Activated naive CD8-positive, alpha-beta T cell (primary cell): ENCODE results near the gene TLK1.
A peak's percentile ranks its signal among the peaks of the same experiment; 100 is the strongest.

Experiments
- H3K27ac Mint-ChIP-seq: one replicate; pipeline ENCODE4 v1.8.0; 2021; ENCODE audit warnings: mixed read lengths
- H3K27me3 Mint-ChIP-seq: one replicate; pipeline ENCODE4 v1.8.0; 2021; ENCODE audit warnings: mixed read lengths
- H3K36me3 Mint-ChIP-seq: one replicate; pipeline ENCODE4 v1.8.0; 2021; ENCODE audit warnings: mixed read lengths
- H3K4me1 Mint-ChIP-seq: one replicate; pipeline ENCODE4 v1.8.0; 2021; ENCODE audit warnings: low read depth, mixed read lengths
- H3K4me3 Mint-ChIP-seq: one replicate; pipeline ENCODE4 v1.8.0; 2021; ENCODE audit warnings: mild to moderate bottlenecking, mixed read lengths
- H3K9me3 Mint-ChIP-seq: one replicate; pipeline ENCODE4 v1.8.0; 2021; ENCODE audit warnings: low read depth, mixed read lengths

TLK1 gene

GRCh38 chr2:170996316-170996715, 164.4 kb downstream of the TLK1 start:
- Mint-ChIP-seq H3K27me3 (no peaks in the 10 kb centered on the region), H3K4me3 (no peak overlapping the region), H3K9me3 (no peaks in the 10 kb centered on the region), H3K36me3 (peaks cover 15% of the 10 kb centered on the region), H3K4me1 (no peaks in the 10 kb centered on the region), H3K27ac (no peak overlapping the region)

- H3K27ac Mint-ChIP-seq = peak overlapping the region; percentile 58
- peaks cover 3% of the 10 kb centered on the region for H3K4me1 Mint-ChIP-seq
- H3K4me3 Mint-ChIP-seq = no peak overlapping the region
- H3K27me3 Mint-ChIP-seq = no peaks in the 10 kb centered on the region
- H3K36me3 Mint-ChIP-seq = peaks cover 14% of the 10 kb centered on the region
- no peaks in the 10 kb centered on the region for H3K9me3 Mint-ChIP-seq
Observed at GRCh38 chr2:170991398-170992182, 169.1 kb downstream of the TLK1 start.

GRCh38 chr2:170986566-170987258, 174.0 kb downstream of the TLK1 start:
- no peaks in the 10 kb centered on the region for H3K27me3 Mint-ChIP-seq
- H3K4me1 Mint-ChIP-seq = peaks cover 3% of the 10 kb centered on the region
- peaks cover 9% of the 10 kb centered on the region for H3K36me3 Mint-ChIP-seq
- H3K4me3 Mint-ChIP-seq = no peak overlapping the region
- no peak overlapping the region for H3K27ac Mint-ChIP-seq
- no peaks in the 10 kb centered on the region for H3K9me3 Mint-ChIP-seq

- Mint-ChIP-seq H3K36me3 (peaks cover 2% of the 10 kb centered on the region), H3K9me3 (no peaks in the 10 kb centered on the region), H3K4me3 (no peak overlapping the region), H3K27me3 (no peaks in the 10 kb centered on the region), H3K27ac (no peak overlapping the region), H3K4me1 (no peaks in the 10 kb centered on the region)
Observed at GRCh38 chr2:170985407-170985806, 175.3 kb downstream of the TLK1 start.

GRCh38 chr2:170984079-170984478, 176.6 kb downstream of the TLK1 start:
- Mint-ChIP-seq H3K9me3 (no peaks in the 10 kb centered on the region), H3K36me3 (peaks cover 2% of the 10 kb centered on the region), H3K4me3 (no peak overlapping the region), H3K27ac (no peak overlapping the region), H3K4me1 (no peaks in the 10 kb centered on the region), H3K27me3 (no peaks in the 10 kb centered on the region)

GRCh38 chr2:170975943-170976270, 184.8 kb downstream of the TLK1 start:
- Mint-ChIP-seq H3K9me3 (no peaks in the 10 kb centered on the region), H3K36me3 (no peaks in the 10 kb centered on the region), H3K4me1 (peaks cover 9% of the 10 kb centered on the region), H3K27me3 (no peaks in the 10 kb centered on the region), H3K27ac (no peak overlapping the region), H3K4me3 (no peak overlapping the region)

GRCh38 chr2:170975127-170975942, 185.4 kb downstream of the TLK1 start:
- no peaks in the 10 kb centered on the region for H3K36me3 Mint-ChIP-seq
- no peaks in the 10 kb centered on the region for H3K9me3 Mint-ChIP-seq
- H3K4me3 Mint-ChIP-seq = peak overlapping the region; percentile 35
- H3K4me1 Mint-ChIP-seq = peaks cover 9% of the 10 kb centered on the region
- H3K27ac Mint-ChIP-seq = no peak overlapping the region
- no peaks in the 10 kb centered on the region for H3K27me3 Mint-ChIP-seq

GRCh38 chr2:170974304-170974993, 186.2 kb downstream of the TLK1 start:
- H3K4me3 Mint-ChIP-seq = peak overlapping the region; percentile 83
- peak overlapping the region; percentile 81 for H3K27ac Mint-ChIP-seq
- H3K9me3 Mint-ChIP-seq = no peaks in the 10 kb centered on the region
- no peaks in the 10 kb centered on the region for H3K27me3 Mint-ChIP-seq
- H3K36me3 Mint-ChIP-seq = no peaks in the 10 kb centered on the region
- H3K4me1 Mint-ChIP-seq = peaks cover 9% of the 10 kb centered on the region

GRCh38 chr2:170973492-170974303, 187.0 kb downstream of the TLK1 start:
- Mint-ChIP-seq H3K36me3 (no peaks in the 10 kb centered on the region), H3K4me1 (peaks cover 9% of the 10 kb centered on the region), H3K27ac (peak overlapping the region; percentile 81), H3K4me3 (peak overlapping the region; percentile 83), H3K9me3 (no peaks in the 10 kb centered on the region), H3K27me3 (no peaks in the 10 kb centered on the region)

- Mint-ChIP-seq H3K36me3 (no peaks in the 10 kb centered on the region), H3K4me1 (peaks cover 9% of the 10 kb centered on the region), H3K9me3 (no peaks in the 10 kb centered on the region), H3K27ac (peak overlapping the region; percentile 58), H3K27me3 (no peaks in the 10 kb centered on the region), H3K4me3 (peak overlapping the region; percentile 76)
Observed at GRCh38 chr2:170973225-170973491, 187.5 kb downstream of the TLK1 start.

GRCh38 chr2:170972296-170973224, 188.1 kb downstream of the TLK1 start:
- Mint-ChIP-seq H3K27me3 (no peaks in the 10 kb centered on the region), H3K4me3 (peak overlapping the region; percentile 76), H3K27ac (peak overlapping the region; percentile 58), H3K36me3 (no peaks in the 10 kb centered on the region), H3K4me1 (peaks cover 9% of the 10 kb centered on the region), H3K9me3 (no peaks in the 10 kb centered on the region)

- no peak overlapping the region for H3K27ac Mint-ChIP-seq
- H3K27me3 Mint-ChIP-seq = no peaks in the 10 kb centered on the region
- peaks cover 9% of the 10 kb centered on the region for H3K4me1 Mint-ChIP-seq
- no peak overlapping the region for H3K4me3 Mint-ChIP-seq
- peaks cover 2% of the 10 kb centered on the region for H3K36me3 Mint-ChIP-seq
- H3K9me3 Mint-ChIP-seq = no peaks in the 10 kb centered on the region
Observed at GRCh38 chr2:170971071-170971470, 189.6 kb downstream of the TLK1 start.

GRCh38 chr2:170969872-170970496, 190.7 kb downstream of the TLK1 start:
- peaks cover 9% of the 10 kb centered on the region for H3K4me1 Mint-ChIP-seq
- H3K9me3 Mint-ChIP-seq = no peaks in the 10 kb centered on the region
- H3K27me3 Mint-ChIP-seq = no peaks in the 10 kb centered on the region
- peaks cover 2% of the 10 kb centered on the region for H3K36me3 Mint-ChIP-seq
- no peak overlapping the region for H3K27ac Mint-ChIP-seq
- no peak overlapping the region for H3K4me3 Mint-ChIP-seq
